Measurements from ENCODE around the gene PHYHIPL.

The PHYHIPL gene

GRCh38 chr10:59284118-59284975 lies 107.9 kb downstream of the PHYHIPL start:
- no peak overlapping the region for H3K4me3 Mint-ChIP-seq
- H3K27ac Mint-ChIP-seq = no peak overlapping the region
- no peaks in the 10 kb centered on the region for H3K9me3 Mint-ChIP-seq
- DNase-seq = no peak
- H3K36me3 Mint-ChIP-seq = no peaks in the 10 kb centered on the region
- no peaks in the 10 kb centered on the region for H3K27me3 Mint-ChIP-seq
- CTCF ChIA-PET = no interaction called here
- H3K4me1 Mint-ChIP-seq = no peaks in the 10 kb centered on the region

DNA sequence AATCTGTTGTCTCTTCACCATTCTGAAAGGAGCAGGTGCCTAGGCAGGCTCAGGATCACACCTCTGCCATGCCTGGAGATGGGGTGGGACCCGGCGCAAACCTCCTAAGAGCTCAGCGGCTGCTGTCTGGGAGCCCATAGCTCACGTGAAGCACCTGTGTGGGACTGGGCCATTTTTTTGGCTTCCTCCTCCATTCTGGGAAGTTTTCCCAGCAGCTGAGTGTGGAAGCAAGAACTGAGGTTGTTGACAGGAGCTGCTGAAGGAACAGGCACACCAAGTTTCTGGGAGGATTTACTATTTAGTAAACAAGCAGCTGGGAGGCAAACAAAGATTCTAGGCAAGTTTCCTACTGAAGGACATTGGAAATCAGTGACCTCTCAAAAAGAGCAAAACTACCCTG lies 108.6 kb downstream of the PHYHIPL start:
- H3K27me3 Mint-ChIP-seq = no peaks in the 10 kb centered on the region
- no peaks in the 10 kb centered on the region for H3K4me1 Mint-ChIP-seq
- DNase-seq = no peak
- no peaks in the 10 kb centered on the region for H3K36me3 Mint-ChIP-seq
- H3K4me3 Mint-ChIP-seq = no peak overlapping the region
- CTCF ChIA-PET = no interaction called here
- H3K9me3 Mint-ChIP-seq = no peaks in the 10 kb centered on the region
- H3K27ac Mint-ChIP-seq = no peak overlapping the region

- CTCF ChIA-PET = no interaction called here
- Mint-ChIP-seq H3K27me3 (no peaks in the 10 kb centered on the region), H3K9me3 (peaks cover 1% of the 10 kb centered on the region), H3K27ac (no peak overlapping the region), H3K4me3 (no peak overlapping the region), H3K36me3 (no peaks in the 10 kb centered on the region), H3K4me1 (no peaks in the 10 kb centered on the region)
- no peak for DNase-seq
Observed at GRCh38 chr10:59285848-59286247, 109.4 kb downstream of the PHYHIPL start.

- H3K4me3 Mint-ChIP-seq = no peak overlapping the region
Observed at GRCh38 chr10:59287587-59288255, 111.3 kb downstream of the PHYHIPL start.

GRCh38 chr10:59289853-59290252 lies 113.4 kb downstream of the PHYHIPL start:
- Mint-ChIP-seq H3K36me3 (no peaks in the 10 kb centered on the region), H3K27me3 (no peaks in the 10 kb centered on the region), H3K9me3 (peaks cover 1% of the 10 kb centered on the region), H3K4me1 (no peaks in the 10 kb centered on the region), H3K4me3 (no peak overlapping the region), H3K27ac (no peak overlapping the region)
- CTCF ChIA-PET = no interaction called here
- DNase-seq = no peak

More at GRCh38 chr10:59287587-59288255, 111.3 kb downstream of the PHYHIPL start:
- no peak for DNase-seq
- Mint-ChIP-seq H3K27ac (no peak overlapping the region), H3K9me3 (peaks cover 1% of the 10 kb centered on the region), H3K4me1 (no peaks in the 10 kb centered on the region), H3K27me3 (no peaks in the 10 kb centered on the region), H3K36me3 (no peaks in the 10 kb centered on the region)
- CTCF ChIA-PET = no interaction called here

DNA sequence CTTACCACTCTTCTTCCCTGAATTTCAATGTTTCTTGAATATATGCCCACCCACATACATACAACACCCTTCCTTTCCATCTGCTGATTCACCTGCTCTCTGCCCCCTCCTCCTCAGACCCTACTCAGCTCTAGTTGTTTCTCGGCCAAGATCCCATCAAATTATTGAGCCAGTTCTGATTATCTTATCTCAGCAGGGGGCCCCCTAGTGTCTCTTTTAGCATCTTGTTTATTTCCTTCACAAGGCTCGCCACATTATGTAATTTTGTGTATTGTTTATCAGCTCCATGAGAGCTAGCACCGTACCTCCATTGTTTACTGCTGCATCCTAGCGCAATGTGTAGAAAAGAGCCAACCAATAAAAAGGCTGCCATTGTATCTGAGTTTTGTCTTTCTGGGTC lies 114.0 kb downstream of the PHYHIPL start:
- DNase-seq = no peak
- CTCF ChIA-PET = no interaction called here
- H3K27me3 Mint-ChIP-seq = no peaks in the 10 kb centered on the region
- H3K4me1 Mint-ChIP-seq = no peaks in the 10 kb centered on the region
- no peak overlapping the region for H3K4me3 Mint-ChIP-seq
- H3K27ac Mint-ChIP-seq = no peak overlapping the region
- no peaks in the 10 kb centered on the region for H3K36me3 Mint-ChIP-seq
- H3K9me3 Mint-ChIP-seq = peaks cover 1% of the 10 kb centered on the region

All from activated naive CD4-positive, alpha-beta T cell treated with anti-CD3 and anti-CD28 coated beads, Interleukin-2, amount 10 ng/mL, durations not matched to agents 7 days and 5 days (primary cell).